K562 (cell line): ENCODE data around the gene SUPT7L. TPM values are rescaled to one million over a fixed set of nuclear protein-coding genes. Genes with fewer than 3 reads are reported as not detected.

ENCODE experiments used
- ATF1 ChIP-seq, 2 experiments: fragments of 450-650 bp in 1 of 2; IDR thresholded peaks; 2 replicates each; pipeline ENCODE4 v1.6.1; 2016; ENCODE audit warnings: missing compliant biosample characterization in 1 of 2, missing genetic modification characterization in 1 of 2
- CEBPZ ChIP-seq: fragments of 150-350 bp; IDR thresholded peaks from 2 replicates; pipeline ENCODE4 v1.6.1; 2014; ENCODE audit warnings: low read depth, mild to moderate bottlenecking, low read length, borderline replicate concordance
- ERF ChIP-seq: fragments of 450-650 bp; formaldehyde crosslinking; IDR thresholded peaks from 2 replicates; pipeline ENCODE4 v1.4.0; 2020; ENCODE audit warnings: mild to moderate bottlenecking, mixed read lengths
- ETV1 ChIP-seq: fragments of 450-650 bp; conservative IDR thresholded peaks from 2 replicates; pipeline ENCODE4 v1.6.1; 2016; ENCODE audit warnings: missing genetic modification characterization, control low read depth, low read depth, missing compliant biosample characterization
- FOXP1 ChIP-seq: sonication (generic); formaldehyde crosslinking; IDR thresholded peaks from 2 replicates; pipeline ENCODE4 v1.8.0; 2022; ENCODE audit warnings: mild to moderate bottlenecking, missing genetic modification reagents
- KAT2B ChIP-seq: IDR thresholded peaks from one replicate; pipeline ENCODE4 v1.6.1; 2012; ENCODE audit warnings: low read depth, mild to moderate bottlenecking, control low read depth, inconsistent platforms, low read length, moderate library complexity
- NFRKB ChIP-seq: fragments of 450-650 bp; IDR thresholded peaks from 2 replicates; pipeline ENCODE4 v1.6.1; 2016; ENCODE audit warnings: low read depth
- RAD21 ChIP-seq, 2 experiments: fragments of 250-450 bp in 1 of 2; fragments of 450-650 bp in 1 of 2; sonication (Bioruptor Pico) in 1 of 2; formaldehyde crosslinking in 1 of 2; IDR thresholded peaks in 1 of 2; conservative IDR thresholded peaks in 1 of 2; 2 replicates each; pipeline versions ENCODE4 v1.4.0 to v1.8.0; 2020 to 2022; ENCODE audit warnings: mild to moderate bottlenecking in 2 of 2, moderate library complexity in 1 of 2
- RREB1 ChIP-seq: fragments of 250-450 bp; sonication (Bioruptor Pico); IDR thresholded peaks from 2 replicates; pipeline ENCODE4 v1.4.0; 2020
- SP2 ChIP-seq: IDR thresholded peaks from 2 replicates; pipeline ENCODE4 v1.6.1; 2011; ENCODE audit warnings: mild to moderate bottlenecking, low read depth, low read length, moderate library complexity; ENCODE audit not compliant: poor library complexity, severe bottlenecking; ENCODE audit errors: extremely low read depth
- THAP12 ChIP-seq: fragments of 250-450 bp; sonication (Bioruptor Pico); IDR thresholded peaks from 2 replicates; pipeline ENCODE4 v1.9.0; 2021; ENCODE audit warnings: mild to moderate bottlenecking, inconsistent platforms
- XRCC4 ChIP-seq: IDR thresholded peaks from one replicate; pipeline ENCODE4 v1.6.1; 2011; ENCODE audit not compliant: insufficient read depth, insufficient read length; ENCODE audit errors: extremely low read depth
- ZKSCAN1 ChIP-seq: fragments of 150-350 bp; IDR thresholded peaks from 2 replicates; pipeline ENCODE4 v1.6.1; 2016; ENCODE audit warnings: low read depth, low read length
- ZNF274 ChIP-seq: IDR thresholded peaks from 2 replicates; pipeline ENCODE4 v1.6.1; 2011; ENCODE audit warnings: low read depth, mild to moderate bottlenecking, low read length, moderate library complexity, borderline replicate concordance
- polyA plus RNA-seq, 8 experiments: library from polyadenylated mRNA; depleted of rRNA in 4 of 8; stranded (reverse) in 5 of 8; unstranded in 3 of 8; fragments of >200 nt; fragmentation: Nextera tagmentation in 2 of 8; fragmentation: Illumina TruSeq in 1 of 8; extraction: Ambion mirVana in 2 of 8; extraction: Trizol in 1 of 8; gene quantifications; 2 replicates each; pipeline versions ENCODE4 v1.2.1 to v1.2.3, GENCODE V29; 2011 to 2014; ENCODE audit warnings: inconsistent platforms in 1 of 8, missing spikeins in 1 of 8
- total RNA-seq, 7 experiments: library from RNA; depleted of rRNA in 6 of 7; stranded (reverse); fragments of >200 nt in 6 of 7; fragmentation: Illumina TruSeq in 2 of 7; extraction: Trizol in 2 of 7; gene quantifications; 2 replicates each; pipeline versions ENCODE4 v1.2.1 to v1.2.3, GENCODE V29; 2011 to 2021; ENCODE audit warnings: low replicate concordance in 1 of 7

The SUPT7L gene
- total and polyA plus RNA-seq, 9 of the 15 experiments (the other 6 are each of a cell fraction or from before 2014, with no cell fraction given) = 22.0 to 72.8 (median 40.2) TPM

- 0 out of 2 replicates have a peak, but pooled peaks have one; percentile 51 for TF ChIP-seq RREB1
- TF ChIP-seq ATF1 (CRISPR knock-in tag; IDR thresholded peaks at IDR 0.05) = no peak
- TF ChIP-seq ATF1 (tag; IDR thresholded peaks at IDR 0.05) = peak; percentile 76
- peak; percentile 49; the same call in 1 of the 2 replicates for TF ChIP-seq ERF (CRISPR knock-in tag)
- peak; percentile 60; the same call in 1 of the 2 replicates for TF ChIP-seq ETV1 (tag)
- no peak for TF ChIP-seq XRCC4
- TF ChIP-seq CEBPZ = no peak
- peak; percentile 72 for TF ChIP-seq FOXP1 (CRISPR knock-in tag)
- no peak for TF ChIP-seq ZNF274
- TF ChIP-seq ZKSCAN1 = peak; percentile 68; the same call in 1 of the 2 replicates
- peak in 1 of 2 experiments; percentile 9; a peak in 1 of 4 replicates for TF ChIP-seq RAD21 (CRISPR knock-in tag; conservative IDR thresholded peaks at IDR 0.05 in 1 of 2, IDR thresholded peaks at IDR 0.05 in 1 of 2)
- TF ChIP-seq THAP12 (CRISPR knock-in tag) = no peak
- TF ChIP-seq SP2 = peak; percentile 64
- peak; percentile 82; the same call in 1 of the 2 replicates for TF ChIP-seq NFRKB
- TF ChIP-seq KAT2B = no peak
Measured at GRCh38 chr2:27628767-27629709, 34.4 kb downstream of the SUPT7L start, which contains the start of the genes CCDC121 and GPN1 (continued).
